Gastrocnemius medialis (tissue), 4 donors: ENCODE measurements around the gene SQSTM1.

Experiments used
- CTCF ChIP-seq, 5 experiments: fragments of 450-650 bp in 3 of 5; fragments of 200-600 bp in 2 of 5; sonication (generic) in 2 of 5; IDR thresholded peaks in 4 of 5; conservative IDR thresholded peaks in 1 of 5; 1 replicate in 4 of 5; 2 replicates in 1 of 5; pipeline ENCODE4 v1.5.1; 2016 to 2019; ENCODE audit warnings: antibody characterized with exemption in 5 of 5, mild to moderate bottlenecking in 3 of 5, moderate library complexity in 3 of 5
- POLR2A ChIP-seq, 2 donors: fragments of 450-650 bp; IDR thresholded peaks; one replicate each; pipeline ENCODE4 v1.6.1; 2017; ENCODE audit warnings: antibody characterized with exemption in 2 of 2, mild to moderate bottlenecking in 2 of 2, moderate library complexity in 2 of 2

DNA sequence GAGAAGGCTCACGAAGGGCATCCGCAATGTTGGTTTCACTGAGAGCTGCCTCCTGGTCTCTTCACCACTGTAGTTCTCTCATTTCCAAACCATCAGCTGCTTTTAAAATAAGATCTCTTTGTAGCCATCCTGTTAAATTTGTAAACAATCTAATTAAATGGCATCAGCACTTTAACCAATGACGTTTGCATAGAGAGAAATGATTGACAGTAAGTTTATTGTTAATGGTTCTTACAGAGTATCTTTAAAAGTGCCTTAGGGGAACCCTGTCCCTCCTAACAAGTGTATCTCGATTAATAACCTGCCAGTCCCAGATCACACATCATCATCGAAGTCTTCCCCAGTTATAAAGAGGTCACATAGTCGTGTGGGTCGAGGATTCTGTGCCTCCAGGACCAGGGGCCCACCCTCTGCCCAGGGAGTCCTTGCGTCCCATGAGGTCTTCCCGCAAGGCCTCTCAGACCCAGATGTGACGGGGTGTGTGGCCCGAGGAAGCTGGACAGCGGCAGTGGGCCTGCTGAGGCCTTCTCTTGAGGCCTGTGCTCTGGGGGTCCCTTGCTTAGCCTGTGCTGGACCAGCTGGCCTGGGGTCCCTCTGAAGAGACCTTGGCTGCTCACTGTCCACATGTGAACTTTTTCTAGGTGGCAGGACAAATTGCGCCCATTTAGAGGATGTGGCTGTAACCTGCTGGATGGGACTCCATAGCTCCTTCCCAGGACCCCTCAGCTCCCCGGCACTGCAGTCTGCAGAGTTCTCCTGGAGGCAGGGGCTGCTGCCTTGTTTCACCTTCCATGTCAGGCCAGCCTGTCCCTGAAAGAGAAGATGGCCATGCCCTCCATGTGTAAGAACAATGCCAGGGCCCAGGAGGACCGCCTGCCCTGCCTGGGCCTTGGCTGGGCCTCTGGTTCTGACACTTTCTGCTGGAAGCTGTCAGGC lies 16.6 kb downstream of the SQSTM1 start:
- TF ChIP-seq CTCF (IDR thresholded peaks at IDR 0.05 in 4 of 5, conservative IDR thresholded peaks at IDR 0.05 in 1 of 5) (no peak), POLR2A (IDR thresholded peaks at IDR 0.05) (no peak)
